ENCODE data around the gene PHAF1. TPM values are rescaled to one million over a fixed set of nuclear protein-coding genes. Genes with fewer than 3 reads are reported as not detected.

The PHAF1 gene
- total RNA-seq, 1 donor from 2014 or later: 19.6 TPM

DNA sequence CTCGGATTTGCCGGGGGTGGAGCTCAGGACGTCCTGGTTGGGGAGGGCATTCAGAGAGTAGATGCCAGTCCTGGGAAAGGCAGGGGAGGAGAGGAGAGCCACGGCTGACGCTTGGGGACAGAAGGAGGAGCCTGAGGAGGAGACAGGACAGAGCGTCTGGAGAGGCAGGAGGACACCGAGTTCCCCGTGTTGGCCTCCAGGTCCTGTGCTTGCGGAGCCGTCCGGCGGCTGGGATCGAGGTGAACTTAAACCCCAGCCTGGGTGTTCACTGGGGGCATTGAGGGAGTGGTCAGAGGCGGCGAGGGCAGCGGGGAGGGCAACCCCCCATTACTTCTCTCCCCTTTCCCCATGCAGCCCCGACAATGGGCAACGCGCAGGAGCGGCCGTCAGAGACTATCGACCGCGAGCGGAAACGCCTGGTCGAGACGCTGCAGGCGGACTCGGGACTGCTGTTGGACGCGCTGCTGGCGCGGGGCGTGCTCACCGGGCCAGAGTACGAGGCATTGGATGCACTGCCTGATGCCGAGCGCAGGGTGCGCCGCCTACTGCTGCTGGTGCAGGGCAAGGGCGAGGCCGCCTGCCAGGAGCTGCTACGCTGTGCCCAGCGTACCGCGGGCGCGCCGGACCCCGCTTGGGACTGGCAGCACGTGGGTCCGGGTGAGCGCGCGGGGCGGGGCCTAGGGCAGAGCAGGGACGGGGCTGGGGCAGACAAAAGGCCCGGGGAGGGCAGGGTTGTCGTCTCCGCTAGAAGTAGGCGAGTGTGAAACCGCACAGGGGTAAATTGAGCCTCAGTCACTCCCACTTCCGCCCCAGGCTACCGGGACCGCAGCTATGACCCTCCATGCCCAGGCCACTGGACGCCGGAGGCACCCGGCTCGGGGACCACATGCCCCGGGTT lies 64.3 kb downstream of the PHAF1 start:
- intact Hi-C loops (cut with micrococcal nuclease): loop anchor here (1.0 kb wide), 2 partner anchors 9 to 13 kb away; partner anchors contain the start of gene MATCAP1

DNA sequence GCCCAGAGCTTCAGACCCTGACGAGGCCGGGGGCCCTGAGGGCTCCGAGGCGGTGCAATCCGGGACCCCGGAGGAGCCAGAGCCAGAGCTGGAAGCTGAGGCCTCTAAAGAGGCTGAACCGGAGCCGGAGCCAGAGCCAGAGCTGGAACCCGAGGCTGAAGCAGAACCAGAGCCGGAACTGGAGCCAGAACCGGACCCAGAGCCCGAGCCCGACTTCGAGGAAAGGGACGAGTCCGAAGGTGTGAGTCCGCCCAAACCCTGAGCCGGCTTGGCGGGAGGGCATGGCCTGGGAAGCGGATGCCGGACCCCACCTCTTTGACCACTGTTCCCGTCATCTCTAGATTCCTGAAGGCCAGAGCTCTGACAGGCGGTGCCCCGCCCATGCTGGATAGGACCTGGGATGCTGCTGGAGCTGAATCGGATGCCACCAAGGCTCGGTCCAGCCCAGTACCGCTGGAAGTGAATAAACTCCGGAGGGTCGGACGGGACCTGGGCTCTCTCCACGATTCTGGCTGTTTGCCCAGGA lies 65.0 kb downstream of the PHAF1 start:
- intact Hi-C loops (cut with micrococcal nuclease): loop anchor here (1.0 kb wide), 2 partner anchors 9 to 13 kb away; partner anchors contain the start of gene MATCAP1

DNA sequence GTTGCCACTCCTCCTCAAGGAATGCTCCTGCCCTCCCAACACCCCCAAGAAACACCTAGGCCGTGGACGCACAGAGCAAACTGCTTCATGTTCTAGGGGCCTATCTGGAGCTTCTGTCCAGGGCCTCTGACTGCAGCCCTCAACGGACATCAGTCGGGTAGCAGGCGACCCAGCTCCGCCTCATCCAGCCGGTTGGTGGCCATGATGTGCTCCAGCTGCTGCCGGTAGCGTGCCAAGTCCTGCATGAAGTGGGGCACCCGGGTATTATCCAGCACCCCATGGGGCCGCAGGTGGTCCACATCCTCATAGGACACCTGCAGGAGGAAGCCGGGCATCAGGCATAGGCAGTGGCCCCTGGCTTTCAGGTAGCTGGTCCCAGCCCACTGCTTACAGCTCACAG lies 66.9 kb downstream of the PHAF1 start:
- intact Hi-C loops (cut with micrococcal nuclease): no loop called here

DNA sequence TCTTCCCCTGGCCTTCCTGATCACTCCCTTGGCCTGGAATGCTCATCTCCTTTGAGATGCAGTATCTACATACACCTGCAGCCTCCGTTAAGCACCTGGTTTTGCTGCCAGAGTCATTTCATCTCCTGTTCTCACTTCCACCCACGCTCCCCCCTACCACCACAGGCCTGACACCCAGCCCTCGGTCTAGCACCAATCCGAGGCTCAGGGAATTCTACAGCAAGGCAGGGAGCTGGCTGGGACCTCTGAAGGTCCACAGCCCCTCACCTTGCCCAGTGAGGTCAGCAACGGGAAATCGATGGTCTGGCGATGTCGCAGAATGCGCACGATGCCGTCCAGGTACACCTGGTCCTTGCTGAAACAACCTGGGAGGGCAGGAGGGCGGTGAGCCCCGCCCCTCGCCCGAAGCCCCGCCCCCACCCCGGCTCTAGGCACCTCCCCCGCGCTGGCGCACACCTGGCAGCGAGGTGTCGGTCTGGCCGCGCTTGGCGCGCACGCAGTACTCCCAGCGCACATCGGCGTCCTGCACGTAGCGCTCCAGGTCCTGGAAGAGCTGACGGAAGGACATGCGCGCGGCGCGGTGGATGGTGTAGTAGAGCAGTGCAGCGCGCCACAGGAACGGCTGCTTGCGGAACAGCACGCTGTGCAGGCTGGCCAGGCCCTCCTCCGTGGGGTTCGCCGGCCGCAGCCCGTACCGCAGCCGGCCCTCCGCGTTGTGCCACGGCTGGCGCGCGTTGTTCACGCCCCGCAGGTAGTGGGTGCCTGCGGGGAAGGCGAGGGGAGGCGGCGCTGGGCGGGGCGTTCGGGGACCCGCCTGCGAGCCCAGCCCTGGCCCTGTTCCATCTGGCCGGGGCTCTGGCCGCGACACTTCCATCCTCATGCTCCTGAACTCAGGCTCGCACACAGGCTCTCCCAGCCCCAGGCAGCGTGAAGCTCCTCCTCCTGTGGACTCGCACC lies 68.3 kb downstream of the PHAF1 start:
- intact Hi-C loops (cut with micrococcal nuclease): loop anchor here (1.0 kb wide), 1 partner anchor 8 kb away; the partner anchor contains the start of gene NOL3

DNA sequence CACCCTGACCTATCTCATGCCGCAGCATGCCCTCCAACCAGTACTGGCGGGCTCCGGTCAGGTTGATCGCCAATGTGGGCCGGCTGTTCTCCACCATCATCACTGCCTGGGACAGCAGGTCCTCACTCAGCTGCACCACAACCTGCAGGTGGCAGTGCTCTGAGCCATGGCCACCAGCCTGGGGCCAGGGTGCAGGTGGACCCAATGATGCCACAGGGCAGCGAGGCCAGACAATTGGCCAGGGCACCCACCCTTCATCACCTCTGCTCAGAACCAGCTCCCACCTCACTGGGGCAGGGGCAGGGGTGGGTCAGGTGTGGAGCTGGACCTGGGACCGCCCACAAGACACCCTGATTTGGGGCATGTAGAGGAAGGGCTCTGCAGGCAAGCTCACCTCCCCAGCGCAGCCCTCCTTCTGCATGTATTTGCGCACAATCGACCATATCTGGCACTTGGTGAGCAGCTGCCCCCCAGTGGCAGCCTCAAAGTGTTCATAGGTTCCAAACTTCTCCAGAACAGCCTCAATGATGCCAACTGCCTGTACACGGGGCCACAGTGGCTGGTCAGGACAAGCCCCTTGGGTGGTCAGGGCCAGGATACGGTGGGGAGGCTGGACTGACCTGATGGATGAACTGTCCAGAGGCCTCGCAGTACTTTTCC lies 69.8 kb downstream of the PHAF1 start:
- intact Hi-C loops (cut with micrococcal nuclease): loop anchor here (5.0 kb wide), 2 partner anchors 297 to 488 kb away; partner anchors contain the start of genes C16orf86, ENKD1 and PDP2

DNA sequence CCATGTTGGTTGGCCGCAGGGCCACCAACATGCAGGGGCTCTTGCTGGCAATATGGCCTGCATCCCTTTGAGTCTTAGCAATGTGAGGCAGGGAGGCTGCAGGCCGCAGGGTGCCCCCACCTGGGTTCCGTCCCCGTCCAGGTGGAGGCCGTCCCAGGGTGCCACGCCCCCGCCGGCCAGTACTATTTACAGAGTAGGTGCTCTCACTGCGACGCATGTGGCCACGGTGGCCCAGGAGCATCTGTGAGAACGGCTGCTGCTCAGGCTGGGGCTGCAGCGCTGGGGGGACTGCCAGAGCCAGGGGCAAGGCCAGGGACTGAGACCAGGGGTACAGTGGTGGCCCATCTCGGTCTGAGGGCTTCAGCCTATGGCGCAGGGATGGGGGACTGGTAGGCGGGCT lies 70.4 kb downstream of the PHAF1 start:
- intact Hi-C loops (cut with micrococcal nuclease): loop anchor here (5.0 kb wide), 2 partner anchors 298 to 487 kb away; partner anchors contain the start of genes C16orf86, ENKD1 and PDP2

DNA sequence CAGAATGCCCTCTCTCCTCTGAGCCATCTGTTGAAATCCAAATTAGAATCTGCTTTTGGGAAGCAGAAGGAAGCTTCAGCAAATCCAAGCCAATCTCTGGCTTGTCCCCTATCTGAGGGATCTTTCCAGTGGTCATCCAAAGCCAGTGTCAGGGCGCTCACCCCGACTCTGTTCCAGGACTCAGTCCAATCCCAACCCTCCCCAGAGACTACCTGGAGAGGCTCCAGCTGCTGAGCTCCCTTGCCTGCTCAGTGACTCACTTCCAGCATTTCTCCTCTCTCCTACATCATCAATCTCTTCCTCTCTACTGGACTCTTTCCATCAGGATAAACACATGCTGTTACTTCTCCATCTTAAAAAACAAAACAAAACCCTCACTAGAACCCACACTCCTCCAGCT lies 71.6 kb downstream of the PHAF1 start:
- intact Hi-C loops (cut with micrococcal nuclease): loop anchor here (5.0 kb wide), 2 partner anchors 299 to 486 kb away; partner anchors contain the start of genes C16orf86, ENKD1 and PDP2

DNA sequence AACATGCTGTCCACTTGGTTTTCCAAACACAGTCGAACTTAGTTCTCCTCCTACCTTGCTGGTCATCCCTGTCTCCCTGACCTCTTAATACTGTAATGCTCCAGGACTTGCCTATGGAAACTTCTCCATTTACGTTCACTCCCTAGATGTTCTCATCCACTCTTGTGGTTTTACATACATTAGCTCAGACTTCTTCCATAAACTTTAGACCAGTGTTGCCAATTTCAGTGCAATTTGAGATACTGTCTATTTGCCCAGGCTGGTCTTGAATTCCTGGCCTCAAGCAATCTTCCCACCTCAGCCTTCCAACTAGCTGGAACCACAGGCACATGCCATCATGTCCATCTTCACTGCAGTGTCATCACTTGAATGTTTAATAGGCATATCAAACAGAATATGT lies 72.5 kb downstream of the PHAF1 start:
- intact Hi-C loops (cut with micrococcal nuclease): loop anchor here (2.0 to 5.0 kb wide), 3 partner anchors 55 to 485 kb away; partner anchors contain the start of genes C16orf86, ENKD1 and PDP2

DNA sequence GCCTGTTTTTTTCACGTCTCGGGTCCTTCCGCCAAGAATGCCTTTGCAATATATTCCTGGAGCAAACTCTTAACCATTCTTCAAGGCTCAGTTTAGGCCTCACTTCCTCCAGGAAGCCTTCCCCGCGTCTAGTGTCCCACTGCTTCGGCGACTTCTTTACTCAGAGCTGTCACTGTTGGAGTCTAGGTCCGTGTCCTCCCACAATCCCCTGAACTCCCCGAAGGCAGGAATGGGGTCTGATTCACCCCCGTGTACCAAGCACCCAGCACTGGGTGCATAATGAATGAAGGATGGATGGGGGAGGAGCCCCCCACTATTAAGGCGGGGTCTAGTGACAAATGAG lies 73.5 kb downstream of the PHAF1 start:
- intact Hi-C loops (cut with micrococcal nuclease): loop anchor here (1.0 to 5.0 kb wide), 14 partner anchors 9 to 484 kb away; partner anchors contain the start of genes C16orf86, CBFB, E2F4 and ENKD1

DNA sequence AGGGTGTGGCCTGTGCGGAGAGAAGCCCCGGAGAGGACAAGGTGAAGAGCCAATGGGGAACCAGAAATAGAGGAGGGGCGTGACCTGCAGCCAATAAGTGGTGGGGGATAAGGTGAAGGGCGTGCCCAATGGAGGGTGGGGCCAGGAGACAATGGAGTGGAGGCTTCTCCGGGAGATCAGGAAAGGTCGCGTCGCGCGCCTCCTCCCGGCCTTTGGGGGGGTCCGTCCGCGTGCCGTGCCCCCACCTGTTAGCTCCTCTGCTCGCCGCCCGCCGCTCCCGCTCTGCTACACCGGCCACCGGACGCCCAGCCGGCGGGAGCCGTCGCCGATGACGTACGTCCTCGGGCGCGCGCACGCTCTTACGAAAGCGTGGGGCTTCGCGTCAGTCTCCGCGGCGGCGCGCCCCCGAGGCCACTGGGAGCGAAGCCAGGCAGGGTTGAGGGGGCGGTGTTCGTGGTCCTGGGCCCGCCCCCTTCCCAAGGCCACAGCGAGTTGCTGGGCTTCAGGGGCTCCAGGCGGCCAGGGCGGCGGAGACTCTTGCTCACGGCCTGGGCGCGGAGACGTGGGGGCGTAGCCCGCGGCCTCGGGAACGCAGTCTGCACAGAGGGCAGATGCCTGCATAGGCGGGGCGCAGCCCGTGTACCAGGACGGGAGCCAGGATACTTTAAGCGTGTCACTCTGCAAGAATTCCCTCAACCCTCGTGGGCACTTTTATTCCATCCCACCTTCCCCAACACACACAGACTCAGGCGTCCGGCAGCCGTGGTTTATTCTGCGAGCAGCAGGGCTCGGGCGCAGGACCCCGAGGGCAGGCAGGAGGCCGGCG lies 74.1 kb downstream of the PHAF1 start, which contains the start of gene MATCAP1:
TSS of gene MATCAP1 (minus strand) at position 337 of the 826 bp plus-strand sequence. CDS start 3,353 bp downstream, outside the sequence.
- intact Hi-C loops (cut with micrococcal nuclease): loop anchor here (1.0 to 5.0 kb wide), 14 partner anchors 8 to 483 kb away; partner anchors contain the start of genes C16orf86, CBFB, E2F4 and ENKD1

DNA sequence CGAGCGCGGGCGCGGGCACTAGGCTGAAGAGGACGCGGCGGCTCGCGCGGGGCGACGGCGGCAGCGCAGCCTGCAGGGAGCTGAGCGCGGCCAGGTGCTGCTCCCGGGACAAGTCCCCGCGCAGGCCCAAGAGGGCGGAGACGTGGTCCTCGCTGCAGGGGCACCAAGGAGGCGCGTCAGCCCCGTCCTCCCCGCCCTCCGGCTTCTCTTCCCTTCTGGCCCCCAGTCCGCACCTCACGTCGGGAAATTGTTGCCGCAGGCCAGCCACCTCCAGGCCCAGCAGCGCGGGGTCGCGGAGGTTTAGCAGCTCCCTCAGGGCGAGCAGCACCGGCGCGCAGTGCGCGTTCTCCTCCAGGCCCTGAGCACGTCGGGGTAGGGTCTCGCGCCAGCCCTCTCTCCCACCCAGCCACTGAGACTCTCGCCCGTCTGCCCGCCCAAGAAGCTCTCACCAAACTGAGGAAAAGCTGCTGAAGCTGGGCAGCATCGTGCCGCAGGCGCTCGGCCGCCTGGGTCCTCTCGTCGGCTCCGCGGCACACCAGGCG lies 74.8 kb downstream of the PHAF1 start:
- intact Hi-C loops (cut with micrococcal nuclease): loop anchor here (5.0 kb wide), 2 partner anchors 302 to 483 kb away; partner anchors contain the start of genes C16orf86, ENKD1 and PDP2

DNA sequence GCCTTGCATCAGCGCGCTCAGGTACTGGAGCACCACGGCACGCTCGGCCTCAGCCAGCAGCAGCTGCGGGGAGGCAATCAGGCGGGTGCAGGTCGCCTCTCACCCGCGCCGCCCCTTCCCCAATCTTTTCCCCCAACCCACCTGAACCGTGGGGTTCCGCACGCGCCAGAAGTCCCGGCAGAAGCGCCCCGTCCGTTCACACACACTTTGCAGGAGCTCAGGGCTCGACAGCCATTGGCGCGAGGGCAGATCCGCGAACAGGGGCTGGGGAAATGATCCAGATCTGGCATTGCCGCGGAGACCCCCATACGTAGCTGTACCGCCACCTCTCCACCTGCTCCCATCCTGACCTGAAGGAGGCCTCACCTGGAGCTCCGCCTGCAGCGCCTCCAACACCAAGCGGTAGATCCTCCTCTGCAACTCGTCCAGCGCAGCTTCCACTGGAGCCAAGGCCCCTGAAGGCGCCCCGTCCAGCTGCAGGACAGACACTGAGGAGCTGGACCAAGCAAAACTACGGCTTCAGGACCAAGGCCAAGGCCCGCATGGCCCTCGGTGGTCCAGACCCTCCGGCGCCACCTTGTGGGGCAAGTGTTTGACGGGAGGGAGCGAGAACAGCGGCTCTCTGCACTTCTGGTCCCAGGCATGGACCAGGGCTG lies 75.4 kb downstream of the PHAF1 start:
- intact Hi-C loops (cut with micrococcal nuclease): loop anchor here (1.0 to 5.0 kb wide), 4 partner anchors 208 to 482 kb away; partner anchors contain the start of genes C16orf86, ENKD1 and PDP2

DNA sequence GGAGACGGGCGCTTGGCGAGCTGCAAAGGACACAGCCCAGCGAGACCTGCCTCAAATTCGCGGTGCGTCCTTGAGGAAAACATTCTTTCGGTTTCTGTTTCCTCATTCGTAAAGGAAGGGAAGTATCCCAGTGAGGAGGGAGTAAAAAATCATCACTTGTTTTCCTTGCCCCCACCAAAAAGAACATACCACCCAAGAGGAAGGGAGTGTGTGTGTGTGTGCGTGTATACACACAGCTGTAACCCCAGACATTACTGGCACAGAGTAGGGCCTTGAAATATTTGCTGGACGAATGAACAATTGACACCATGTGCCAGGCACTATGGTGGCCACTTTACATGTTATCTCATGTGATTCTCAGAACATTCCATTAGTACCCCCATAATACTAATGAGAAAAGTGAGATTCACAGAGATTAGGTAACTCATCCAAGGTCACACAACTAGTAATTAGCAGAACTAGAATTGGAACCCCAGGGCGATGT lies 76.0 kb downstream of the PHAF1 start:
- intact Hi-C loops (cut with micrococcal nuclease): loop anchor here (1.0 kb wide), 2 partner anchors 208 to 231 kb away; no protein-coding TSS in a partner anchor

DNA sequence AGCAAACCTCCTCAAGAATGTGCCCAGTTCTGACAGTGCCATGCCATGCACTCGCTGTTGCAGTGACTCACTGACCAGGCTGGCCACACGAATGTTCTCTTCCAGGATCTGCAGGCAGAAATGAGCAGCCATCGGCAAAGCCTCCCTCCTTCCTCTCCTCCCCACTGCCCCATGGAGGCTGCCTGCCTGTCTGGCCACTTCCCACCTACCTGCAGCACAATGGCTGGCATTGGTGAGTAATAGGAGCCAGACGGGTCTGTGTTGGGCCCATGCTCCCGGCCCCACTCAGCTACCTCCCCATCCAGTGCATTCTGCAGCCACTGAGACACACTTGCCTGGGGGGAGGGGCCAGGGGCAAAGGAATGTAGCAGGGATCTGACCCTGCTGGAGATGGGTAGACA lies 76.8 kb downstream of the PHAF1 start:
- intact Hi-C loops (cut with micrococcal nuclease): no loop called here

DNA sequence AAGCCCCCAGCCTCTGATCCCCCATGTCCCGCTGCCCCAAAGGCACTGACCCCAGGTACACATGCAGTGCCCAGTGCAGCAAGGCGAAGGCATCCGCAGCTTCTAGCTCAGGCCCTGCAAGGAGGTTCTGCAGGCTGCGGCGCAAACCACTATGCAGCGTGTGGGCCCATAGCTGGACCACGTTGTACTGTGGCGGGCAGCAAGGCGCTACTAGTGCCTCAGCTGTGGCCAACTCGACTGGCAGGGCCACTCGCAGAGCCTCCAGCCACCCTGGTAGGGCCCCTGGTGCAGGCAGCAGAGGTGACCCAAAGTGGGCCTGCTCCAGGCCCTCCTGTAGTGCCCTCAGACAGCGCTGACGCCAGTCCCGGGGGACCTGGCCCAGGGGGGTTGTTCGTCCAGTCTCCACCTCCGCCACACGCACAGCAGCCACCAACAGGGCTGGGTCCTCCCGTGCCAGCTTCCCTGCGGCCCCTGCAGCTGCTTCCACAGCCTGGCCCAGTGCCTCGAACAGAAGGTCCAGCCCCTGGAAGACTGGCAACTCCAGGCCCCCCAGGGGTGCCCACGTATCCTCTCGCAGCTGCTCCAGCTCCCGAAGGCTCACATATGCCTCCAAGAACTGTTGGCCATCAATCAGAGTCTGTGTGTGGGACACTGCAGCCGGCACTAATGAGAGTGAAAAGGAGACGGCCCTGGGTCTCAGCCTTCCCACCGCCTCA lies 77.6 kb downstream of the PHAF1 start:
- intact Hi-C loops (cut with micrococcal nuclease): no loop called here

DNA sequence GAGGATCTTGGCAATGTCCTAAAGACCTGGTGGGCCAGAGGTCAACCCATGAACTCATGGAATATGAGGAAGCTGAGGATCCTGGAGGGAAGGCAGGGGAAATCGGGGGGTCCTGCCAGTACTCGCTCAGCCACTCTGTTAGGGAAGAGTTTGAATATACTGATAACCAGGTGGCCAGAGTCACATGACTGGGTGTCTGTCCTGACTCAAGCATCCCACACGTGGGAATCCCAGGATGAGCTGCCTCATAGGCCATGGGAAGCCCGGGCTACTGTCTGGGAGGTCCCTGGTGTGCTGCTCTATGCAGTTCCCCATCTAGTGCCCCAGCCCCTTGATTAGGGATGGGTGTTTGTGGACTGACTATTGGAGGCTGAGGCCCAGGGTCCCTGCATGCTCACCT lies 78.6 kb downstream of the PHAF1 start:
- intact Hi-C loops (cut with micrococcal nuclease): no loop called here

DNA sequence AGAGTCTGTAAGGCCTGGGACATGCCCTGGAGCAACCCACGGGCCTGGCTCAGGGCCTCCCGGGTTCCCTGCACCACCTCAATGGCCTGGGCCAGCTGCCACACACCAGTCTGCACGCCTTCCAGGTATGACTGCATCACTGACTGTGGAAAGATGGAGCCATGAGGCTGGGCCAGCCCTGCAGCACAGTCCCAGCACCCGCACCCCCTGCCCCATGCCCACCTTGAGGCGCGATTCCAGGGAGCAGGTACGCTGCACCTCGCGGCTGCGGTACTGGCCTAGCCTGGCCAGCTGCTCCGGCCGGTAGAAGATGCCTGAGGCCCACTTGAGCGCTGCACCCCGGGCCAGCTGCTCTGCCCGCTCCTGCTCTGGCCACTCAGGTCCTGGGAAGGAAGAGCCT lies 79.1 kb downstream of the PHAF1 start:
- intact Hi-C loops (cut with micrococcal nuclease): no loop called here

Measured in T-helper 1 cell treated with Interleukin-12 subunit alpha and Interleukin-12 subunit beta and Interleukin-4 antibody, amounts not matched to agents 30 ng/mL and 1 ng/mL, for 36 hours (primary cell).